ENCODE results near the gene CC2D2B.

The CC2D2B gene

GRCh38 chr10:96021332-96021731, 113.6 kb downstream of the CC2D2B start:
- no peak for TF ChIP-seq CTCF (IDR thresholded peaks at IDR 0.05)

GRCh38 chr10:96022739-96023138, 115.0 kb downstream of the CC2D2B start:
- no peak for TF ChIP-seq CTCF (IDR thresholded peaks at IDR 0.05)

- no peak for TF ChIP-seq CTCF (IDR thresholded peaks at IDR 0.05)
Observed at GRCh38 chr10:96023168-96023567, 115.4 kb downstream of the CC2D2B start.

- TF ChIP-seq CTCF (IDR thresholded peaks at IDR 0.05) = no peak
Observed at GRCh38 chr10:96025566-96025965, 117.8 kb downstream of the CC2D2B start.

- TF ChIP-seq CTCF (IDR thresholded peaks at IDR 0.05) = no peak
Observed at GRCh38 chr10:96034625-96035024, 126.8 kb downstream of the CC2D2B start.

- TF ChIP-seq CTCF (IDR thresholded peaks at IDR 0.05) = no peak
Observed at GRCh38 chr10:96038476-96039387, 131.0 kb downstream of the CC2D2B start.

- TF ChIP-seq CTCF (IDR thresholded peaks at IDR 0.05) = no peak
Observed at GRCh38 chr10:96041146-96041545, 133.4 kb downstream of the CC2D2B start.

All from LNCAP (cell line).